Measurements from ENCODE around the gene DCBLD1.

GRCh38 chr6:117498159-117498558 is 15.7 kb downstream of the DCBLD1 start:
- TF ChIP-seq POLR2A (IDR thresholded peaks at IDR 0.05) (no peak), CTCF (IDR thresholded peaks at IDR 0.05) (no peak)
